BLaER1 treated with 17β-estradiol and CSF1 and Interleukin-3, amounts not matched to agents 10 nM and 100 nM (cell line): Measurements from ENCODE around the gene CYB5R3.
A peak's percentile ranks its signal among the peaks of the same experiment; 100 is the strongest.

ENCODE experiments used
- H3K27ac ChIP-seq, 11 experiments: shearing (Covaris generic); formaldehyde crosslinking; 2 replicates each; pipeline ENCODE4 v1.8.1; 2022
- H3K27me3 ChIP-seq, 11 experiments: shearing (Covaris generic); formaldehyde crosslinking; 2 replicates each; pipeline ENCODE4 v1.8.1; 2022
- H3K36me3 ChIP-seq, 11 experiments: shearing (Covaris generic); formaldehyde crosslinking; 2 replicates each; pipeline ENCODE4 v1.8.1; 2022
- H3K4me1 ChIP-seq, 10 experiments: shearing (Covaris generic); formaldehyde crosslinking; 2 replicates each; pipeline ENCODE4 v1.8.1; 2022
- H3K4me2 ChIP-seq, 11 experiments: shearing (Covaris generic); formaldehyde crosslinking; 2 replicates each; pipeline ENCODE4 v1.8.1; 2022
- H3K4me3 ChIP-seq, 10 experiments: shearing (Covaris generic); formaldehyde crosslinking; 2 replicates each; pipeline ENCODE4 v1.8.1; 2022
- H3K9ac ChIP-seq, 11 experiments: shearing (Covaris generic); formaldehyde crosslinking; 2 replicates each; pipeline ENCODE4 v1.8.1; 2022
- H3K9me3 ChIP-seq, 11 experiments: shearing (Covaris generic); formaldehyde crosslinking; replicated peaks in 1 of 11; 2 replicates each; pipeline ENCODE4 v1.8.1; 2022
- H4K20me1 ChIP-seq, 11 experiments: shearing (Covaris generic); formaldehyde crosslinking; 2 replicates each; pipeline ENCODE4 v1.8.1; 2022
- Cebpa-rat ChIP-seq, 11 experiments: shearing (Covaris generic); IDR thresholded peaks; 2 replicates each; pipeline ENCODE4 v1.8.1; 2022

Gene CYB5R3

GRCh38 chr22:42625416-42625815, 23.8 kb downstream of the CYB5R3 start:
- Histone ChIP-seq H3K27me3 (no peaks in the 10 kb centered on the region), H3K9me3 (no peaks in the 10 kb centered on the region), H4K20me1 (peaks cover 21 to 99% (median 29%) of the 10 kb centered on the region in 11 experiments; a peak in 21 of 22 replicates), H3K9ac (0 out of 22 replicates have a peak overlapping the region, but pooled peaks of 1 of the 11 experiments have one; percentile 7), H3K4me2 (peak overlapping the region in 10 of 11 experiments; percentile 56 to 95 (median 86); a peak in 20 of 22 replicates), H3K27ac (no peak overlapping the region), H3K4me3 (no peak overlapping the region), H3K4me1 (peaks cover 44 to 55% (median 46%) of the 10 kb centered on the region in 10 experiments), H3K36me3 (peaks cover 43 to 68% (median 56%) of the 10 kb centered on the region in 11 experiments)
- TF ChIP-seq Cebpa-rat (IDR thresholded peaks at IDR 0.05), result no peak

GRCh38 chr22:42624551-42625106, 24.6 kb downstream of the CYB5R3 start:
- Histone ChIP-seq H3K4me1 (peaks cover 44 to 55% (median 46%) of the 10 kb centered on the region in 10 experiments), H3K4me2 (peak overlapping the region; percentile 46 to 95 (median 86)), H3K36me3 (peaks cover 43 to 67% (median 55%) of the 10 kb centered on the region in 11 experiments)

GRCh38 chr22:42623756-42624441, 25.3 kb downstream of the CYB5R3 start:
- TF ChIP-seq Cebpa-rat (IDR thresholded peaks at IDR 0.05), result no peak
- Histone ChIP-seq H3K4me1 (peaks cover 44 to 60% (median 48%) of the 10 kb centered on the region in 10 experiments), H3K27ac (peak overlapping the region in 9 of 11 experiments; percentile 19 to 70 (median 45); a peak in 13 of 22 replicates), H4K20me1 (peaks cover 21 to 99% (median 29%) of the 10 kb centered on the region in 11 experiments; a peak in 21 of 22 replicates), H3K36me3 (peaks cover 38 to 67% (median 55%) of the 10 kb centered on the region in 11 experiments), H3K9ac (peak overlapping the region in 7 of 11 experiments; percentile 21 to 56 (median 42); a peak in 12 of 22 replicates), H3K4me3 (no peak overlapping the region), H3K4me2 (peak overlapping the region; percentile 72 to 95 (median 86)), H3K9me3 (no peaks in the 10 kb centered on the region), H3K27me3 (no peaks in the 10 kb centered on the region)

More at GRCh38 chr22:42624551-42625106, 24.6 kb downstream of the CYB5R3 start:
- Histone ChIP-seq H3K27ac (peak overlapping the region in 3 of 11 experiments; percentile 32 to 44 (median 40); a peak in 2 of 22 replicates), H3K4me3 (no peak overlapping the region), H3K27me3 (no peaks in the 10 kb centered on the region), H3K9ac (peak overlapping the region in 6 of 11 experiments; percentile 10 to 60 (median 38); a peak in 6 of 22 replicates), H4K20me1 (peaks cover 21 to 99% (median 29%) of the 10 kb centered on the region in 11 experiments; a peak in 21 of 22 replicates), H3K9me3 (no peaks in the 10 kb centered on the region)
- no peak for TF ChIP-seq Cebpa-rat (IDR thresholded peaks at IDR 0.05)

GRCh38 chr22:42623301-42623751, 25.9 kb downstream of the CYB5R3 start:
- Histone ChIP-seq H3K9me3 (no peaks in the 10 kb centered on the region), H3K27ac (peak overlapping the region in 9 of 11 experiments; percentile 19 to 70 (median 39); a peak in 13 of 22 replicates), H3K27me3 (no peaks in the 10 kb centered on the region), H3K4me2 (peak overlapping the region; percentile 72 to 95 (median 86)), H3K4me3 (no peak overlapping the region), H3K9ac (peak overlapping the region in 8 of 11 experiments; percentile 15 to 69 (median 42); a peak in 11 of 22 replicates), H3K4me1 (peaks cover 44 to 65% (median 49%) of the 10 kb centered on the region in 10 experiments), H4K20me1 (peaks cover 21 to 94% (median 29%) of the 10 kb centered on the region in 11 experiments; a peak in 21 of 22 replicates), H3K36me3 (peaks cover 33 to 64% (median 51%) of the 10 kb centered on the region in 11 experiments)
- TF ChIP-seq Cebpa-rat (IDR thresholded peaks at IDR 0.05), result no peak

- H3K36me3 ChIP-seq, result peaks cover 21 to 52% (median 39%) of the 10 kb centered on the region in 11 experiments
- H3K27ac ChIP-seq, result peak overlapping the region in 6 of 11 experiments; percentile 9 to 70 (median 31); a peak in 10 of 22 replicates
- H3K4me2 ChIP-seq, result peak overlapping the region; percentile 72 to 95 (median 86)
- no peak for TF ChIP-seq Cebpa-rat (IDR thresholded peaks at IDR 0.05)
- H3K27me3 ChIP-seq, result no peaks in the 10 kb centered on the region
- peaks cover 51 to 74% (median 55%) of the 10 kb centered on the region in 10 experiments for H3K4me1 ChIP-seq
- no peaks in the 10 kb centered on the region for H3K9me3 ChIP-seq
- peak overlapping the region in 9 of 11 experiments; percentile 15 to 69 (median 42); a peak in 10 of 22 replicates for H3K9ac ChIP-seq
- peak overlapping the region in 1 of 10 experiments; percentile 14; a peak in 1 of 20 replicates for H3K4me3 ChIP-seq
- H4K20me1 ChIP-seq, result peaks cover 21 to 83% (median 29%) of the 10 kb centered on the region in 11 experiments; a peak in 21 of 22 replicates
These were observed 27.0 kb downstream of the CYB5R3 start for GRCh38 chr22:42622061-42622710.

- Histone ChIP-seq H3K27me3 (no peaks in the 10 kb centered on the region), H3K4me2 (peak overlapping the region; percentile 72 to 95 (median 86); a peak in 20 of 22 replicates), H3K9ac (0 out of 22 replicates have a peak overlapping the region, but pooled peaks of 1 of the 11 experiments have one; percentile 43), H4K20me1 (peaks cover 21 to 76% (median 29%) of the 10 kb centered on the region in 11 experiments; a peak in 21 of 22 replicates), H3K4me3 (no peak overlapping the region), H3K4me1 (peaks cover 57 to 80% (median 62%) of the 10 kb centered on the region in 10 experiments), H3K9me3 (no peaks in the 10 kb centered on the region), H3K36me3 (peaks cover 15 to 46% (median 33%) of the 10 kb centered on the region in 11 experiments), H3K27ac (peak overlapping the region in 3 of 11 experiments; percentile 18 to 70 (median 26); a peak in 3 of 22 replicates)
- no peak for TF ChIP-seq Cebpa-rat (IDR thresholded peaks at IDR 0.05)
These were observed 27.6 kb downstream of the CYB5R3 start for GRCh38 chr22:42621505-42622002.

- Histone ChIP-seq H3K27ac (peak overlapping the region in 1 of 11 experiments; percentile 14; a peak in 1 of 22 replicates), H3K36me3 (peaks cover 10 to 31% (median 19%) of the 10 kb centered on the region in 11 experiments; a peak in 19 of 22 replicates), H3K9me3 (no peaks in the 10 kb centered on the region), H3K4me3 (no peak overlapping the region), H3K9ac (peak overlapping the region in 2 of 11 experiments; percentile 15 to 30; a peak in 1 of 22 replicates), H3K4me2 (no peak overlapping the region), H4K20me1 (peaks cover 21 to 66% (median 29%) of the 10 kb centered on the region in 11 experiments; a peak in 21 of 22 replicates), H3K4me1 (peaks cover 62 to 85% (median 65%) of the 10 kb centered on the region in 10 experiments), H3K27me3 (no peaks in the 10 kb centered on the region)
- TF ChIP-seq Cebpa-rat (IDR thresholded peaks at IDR 0.05), result no peak
These were observed 29.1 kb downstream of the CYB5R3 start for GRCh38 chr22:42620084-42620483.
